H1 (cell line): Measurements from ENCODE around the gene GPR42. TPM values are rescaled to one million over a fixed set of nuclear protein-coding genes. Genes with fewer than 3 reads are reported as not detected.

Experiments
- CTCF ChIA-PET: fragments of 300-600 bp; sonication (Branson Sonifier 250); formaldehyde crosslinking; loops from one replicate; lab custom pipeline; 2021; ENCODE audit not compliant: partially characterized antibody; lab: Charles Lee
- POLR2A ChIA-PET: fragments of 300-600 bp; sonication (Branson Sonifier 250); formaldehyde crosslinking; loops from one replicate; lab custom pipeline; 2021; ENCODE audit warnings: inconsistent platforms; ENCODE audit not compliant: partially characterized antibody; lab: Charles Lee
- DNase-seq, 2 experiments: peaks; one replicate each; pipeline versions ENCODE4 v3.0.0 to v3.0.0-alpha.2; 2010 to 2022; ENCODE audit warnings: low spot score in 2 of 2, low read depth in 1 of 2, mixed read lengths in 1 of 2
- FAIRE-seq: peaks from 2 replicates; lab custom pipeline; 2011; peaks lifted over from hg19 to GRCh38; lab: Jason Lieb, UNC
- H2AFZ ChIP-seq: 2 replicates; pipeline ENCODE4 v1.8.1; 2012; ENCODE audit warnings: low read length, inconsistent platforms
- H2AK5ac ChIP-seq: 2 replicates; pipeline ENCODE4 v1.6.1; 2013; ENCODE audit warnings: low read depth, low read length
- H2BK120ac ChIP-seq: replicated peaks from 2 replicates; pipeline ENCODE3; 2013; ENCODE audit warnings: low read depth, low read length, inconsistent platforms
- H2BK12ac ChIP-seq: 2 replicates; pipeline ENCODE4 v1.6.1; 2013; ENCODE audit warnings: low read depth, low read length
- H2BK15ac ChIP-seq: 2 replicates; pipeline ENCODE4 v1.6.1; 2013; ENCODE audit warnings: low read length
- H2BK20ac ChIP-seq: 2 replicates; pipeline ENCODE4 v1.6.1; 2013; ENCODE audit warnings: low read length
- H2BK5ac ChIP-seq: 2 replicates; pipeline ENCODE4 v1.6.1; 2013; ENCODE audit warnings: low read depth, low read length
- H3K14ac ChIP-seq: 2 replicates; pipeline ENCODE4 v1.6.1; 2013; ENCODE audit warnings: inconsistent platforms; ENCODE audit not compliant: insufficient read length
- H3K18ac ChIP-seq: 2 replicates; pipeline ENCODE4 v1.6.1; 2013; ENCODE audit warnings: low read length; ENCODE audit errors: extremely low read depth
- H3K23ac ChIP-seq: 2 replicates; pipeline ENCODE4 v1.6.1; 2013; ENCODE audit warnings: inconsistent platforms; ENCODE audit not compliant: insufficient read length
- H3K23me2 ChIP-seq: 2 replicates; pipeline ENCODE4 v1.6.1; 2013; ENCODE audit warnings: low read depth, low read length
- H3K27ac ChIP-seq: 2 replicates; pipeline ENCODE4 v1.6.1; 2011; ENCODE audit warnings: low read depth, low read length, inconsistent platforms
- H3K27me3 ChIP-seq, 4 experiments: replicated peaks in 1 of 4; 1 replicate in 1 of 4; 2 replicates in 3 of 4; pipeline versions ENCODE4 v1.6.1 to v1.8.1; 2011 to 2013; ENCODE audit warnings: low read length in 3 of 4, mild to moderate bottlenecking in 3 of 4, inconsistent platforms in 2 of 4, mixed read lengths in 2 of 4, moderate library complexity in 1 of 4; ENCODE audit not compliant: control insufficient read depth in 3 of 4, insufficient read depth in 3 of 4; ENCODE audit errors: extremely low read depth in 1 of 4
- H3K36me3 ChIP-seq, 4 experiments: 2 replicates each; pipeline versions ENCODE4 v1.6.1 to v1.8.1; 2011 to 2013; ENCODE audit warnings: mild to moderate bottlenecking in 4 of 4, low read length in 3 of 4, moderate library complexity in 2 of 4, control low read depth in 1 of 4, inconsistent platforms in 1 of 4; ENCODE audit not compliant: insufficient read depth in 4 of 4, control insufficient read depth in 2 of 4
- H3K4ac ChIP-seq: replicated peaks from 2 replicates; pipeline ENCODE3; 2013; ENCODE audit warnings: low read length, low read depth, mixed read lengths, inconsistent platforms; ENCODE audit not compliant: insufficient read length
- H3K4me1 ChIP-seq, 4 experiments: replicated peaks in 1 of 4; 1 replicate in 1 of 4; 2 replicates in 3 of 4; pipeline versions ENCODE4 v1.6.1 to v1.8.1; 2011 to 2013; ENCODE audit warnings: low read length in 3 of 4, inconsistent platforms in 2 of 4, mixed read lengths in 1 of 4; ENCODE audit not compliant: insufficient read depth in 4 of 4, control insufficient read depth in 3 of 4
- H3K4me2 ChIP-seq, 2 experiments: 2 replicates each; pipeline versions ENCODE4 v1.6.1 to v1.8.1; 2011 to 2013; ENCODE audit warnings: low read depth in 2 of 2, low read length in 2 of 2, control low read depth in 1 of 2, inconsistent platforms in 1 of 2, mild to moderate bottlenecking in 1 of 2; ENCODE audit not compliant: insufficient read depth in 1 of 2
- H3K4me3 ChIP-seq, 4 experiments: fragments of 200-600, 300-600 bp in 1 of 4; sonication (generic), shearing (Covaris generic), sonication (Bioruptor Twin) in 1 of 4; 2 replicates each; pipeline versions ENCODE4 v1.5.1 to v1.8.1; 2011 to 2016; ENCODE audit warnings: low read length in 4 of 4, low read depth in 3 of 4, control low read depth in 2 of 4, inconsistent platforms in 2 of 4, mild to moderate bottlenecking in 2 of 4, mixed read lengths in 1 of 4, moderate library complexity in 1 of 4; ENCODE audit not compliant: insufficient read depth in 2 of 4; ENCODE audit errors: extremely low read depth in 1 of 4
- H3K56ac ChIP-seq: replicated peaks from 2 replicates; pipeline ENCODE3; 2013; ENCODE audit warnings: low read depth, mild to moderate bottlenecking, mixed read lengths, low read length, inconsistent platforms; ENCODE audit not compliant: insufficient read length
- H3K79me1 ChIP-seq: 2 replicates; pipeline ENCODE4 v1.6.1; 2013; ENCODE audit warnings: low read depth, low read length, control low read depth
- H3K79me2 ChIP-seq, 2 experiments: 2 replicates each; pipeline versions ENCODE4 v1.6.1 to v1.8.1; 2012 to 2013; ENCODE audit warnings: low read length in 2 of 2, mild to moderate bottlenecking in 2 of 2, inconsistent platforms in 1 of 2; ENCODE audit not compliant: insufficient read depth in 2 of 2, control insufficient read depth in 1 of 2
- H3K9ac ChIP-seq, 4 experiments: replicated peaks in 1 of 4; 1 replicate in 1 of 4; 2 replicates in 3 of 4; pipeline versions ENCODE4 v1.6.1 to v1.8.1; 2011 to 2013; ENCODE audit warnings: low read depth in 3 of 4, low read length in 3 of 4, control low read depth in 2 of 4, mild to moderate bottlenecking in 2 of 4, moderate library complexity in 2 of 4, inconsistent platforms in 1 of 4; ENCODE audit errors: extremely low read depth in 1 of 4
- H3K9me3 ChIP-seq, 2 experiments: 2 replicates each; pipeline versions ENCODE4 v1.6.1 to v1.8.1; 2012 to 2013; ENCODE audit warnings: mild to moderate bottlenecking in 2 of 2, moderate library complexity in 2 of 2, control low read depth in 1 of 2, inconsistent platforms in 1 of 2, low read depth in 1 of 2, low read length in 1 of 2, mixed read lengths in 1 of 2; ENCODE audit not compliant: insufficient read depth in 2 of 2
- H4K20me1 ChIP-seq, 2 experiments: replicated peaks in 1 of 2; 2 replicates each; pipeline versions ENCODE3 to v1.8.1; 2011 to 2013; ENCODE audit warnings: inconsistent platforms in 2 of 2, low read length in 2 of 2, mild to moderate bottlenecking in 1 of 2; ENCODE audit not compliant: insufficient read depth in 2 of 2, control insufficient read depth in 1 of 2
- H4K5ac ChIP-seq: 2 replicates; pipeline ENCODE4 v1.6.1; 2013; ENCODE audit warnings: low read length, low read depth, mixed read lengths, inconsistent platforms; ENCODE audit not compliant: insufficient read length
- H4K8ac ChIP-seq: 2 replicates; pipeline ENCODE4 v1.8.0; 2013; ENCODE audit warnings: mild to moderate bottlenecking, moderate library complexity, low read length, inconsistent platforms; ENCODE audit not compliant: insufficient read depth; ENCODE audit errors: extremely low read depth
- H4K91ac ChIP-seq: replicated peaks from 2 replicates; pipeline ENCODE3; 2013; ENCODE audit warnings: low read length, mixed read lengths, inconsistent platforms; ENCODE audit not compliant: insufficient read length
- CBX5 ChIP-seq: fragments of 300-800, 300-1000 bp; sonication (generic); IDR thresholded peaks from 2 replicates; pipeline ENCODE4 v1.7.1; 2016; ENCODE audit warnings: antibody characterized with exemption, low read length, low read depth
- CBX8 ChIP-seq: fragments of 300-800, 300-1000 bp; sonication (generic); IDR thresholded peaks from 2 replicates; pipeline ENCODE4 v1.7.1; 2016; ENCODE audit warnings: low read depth, low read length, borderline replicate concordance
- EGR1 ChIP-seq: IDR thresholded peaks from 2 replicates; pipeline ENCODE4 v1.6.1; 2011; ENCODE audit warnings: low read depth, low read length, borderline replicate concordance
- GABPA ChIP-seq: IDR thresholded peaks from 2 replicates; pipeline ENCODE4 v1.6.1; 2011; ENCODE audit warnings: mild to moderate bottlenecking, low read length, moderate library complexity, borderline replicate concordance; ENCODE audit not compliant: insufficient read depth
- HDAC2 ChIP-seq, 2 experiments: fragments of 300-600 bp in 1 of 2; sonication (generic) in 1 of 2; IDR thresholded peaks; 2 replicates each; pipeline ENCODE4 v1.6.1; 2011 to 2012; ENCODE audit warnings: low read depth in 2 of 2, low read length in 2 of 2, mild to moderate bottlenecking in 2 of 2, moderate library complexity in 2 of 2, borderline replicate concordance in 1 of 2, inconsistent platforms in 1 of 2
- KDM4A ChIP-seq: IDR thresholded peaks from one replicate; pipeline ENCODE4 v1.7.1; 2012; ENCODE audit warnings: low read depth, mild to moderate bottlenecking, moderate library complexity, low read length, inconsistent platforms; ENCODE audit not compliant: severe bottlenecking
- PHF8 ChIP-seq: fragments of 200-600 bp; sonication (generic); conservative IDR thresholded peaks from 2 replicates; pipeline ENCODE4 v1.7.1; 2012; ENCODE audit warnings: low read depth, mild to moderate bottlenecking, inconsistent platforms, low read length, moderate library complexity
- RXRA ChIP-seq: IDR thresholded peaks from 2 replicates; pipeline ENCODE4 v1.6.1; 2011; ENCODE audit warnings: low read depth, mild to moderate bottlenecking, low read length, moderate library complexity; ENCODE audit not compliant: insufficient read depth
- SUZ12 ChIP-seq: fragments of 200-600 bp; sonication (generic); IDR thresholded peaks from 2 replicates; pipeline ENCODE4 v1.6.1; 2012; ENCODE audit warnings: mild to moderate bottlenecking, inconsistent platforms, low read length, moderate library complexity, mixed read lengths
- WGBS, 2 experiments: shearing (Covaris generic) in 1 of 2; methylation state at CpG; one replicate each; pipeline versions ENCODE4 v1.1.6 to v1.1.7; 2013 to 2015; ENCODE audit warnings: low lambda C conversion rate in 2 of 2, mixed read lengths in 2 of 2, inconsistent platforms in 1 of 2, low coverage in 1 of 2, missing lambda C conversion rate in 1 of 2; ENCODE audit not compliant: insufficient replicate concordance in 2 of 2, insufficient coverage in 1 of 2, insufficient read length in 1 of 2; ENCODE audit errors: extremely low coverage in 1 of 2, missing lambda C conversion rate in 1 of 2; 5-methylcytosine and 5-hydroxymethylcytosine counted together
- polyA plus RNA-seq, 7 experiments: library from polyadenylated mRNA; depleted of rRNA in 3 of 7; stranded (reverse) in 5 of 7; unstranded in 2 of 7; fragments of >200 nt in 5 of 7; fragments of 200-250 nt in 2 of 7; gene quantifications; 1 replicate in 5 of 7; 2 replicates in 1 of 7; 4 replicates in 1 of 7; pipeline versions ENCODE4 v1.2.1 to v1.2.3, GENCODE V29; 2011 to 2013; ENCODE audit warnings: missing spikeins in 2 of 7, mixed read lengths in 2 of 7
- total RNA-seq: library from RNA; stranded (reverse); fragmentation: NEBNext Ultra II Directional; extraction: Animal tissue kit (Norgen Biotek cat#: 25700); gene quantifications from 2 replicates; pipeline ENCODE4 v1.2.1, GENCODE V29; 2021
- TF ChIP-seq, protein P1 (sequence below): IDR thresholded peaks from 2 replicates; pipeline ENCODE4 v1.6.1; 2012; ENCODE audit warnings: inconsistent platforms

Gene GPR42
- total and polyA plus RNA-seq, 2 of the 8 experiments (the other 6 are each of a cell fraction or from before 2014, with no cell fraction given), result not detected

DNA sequence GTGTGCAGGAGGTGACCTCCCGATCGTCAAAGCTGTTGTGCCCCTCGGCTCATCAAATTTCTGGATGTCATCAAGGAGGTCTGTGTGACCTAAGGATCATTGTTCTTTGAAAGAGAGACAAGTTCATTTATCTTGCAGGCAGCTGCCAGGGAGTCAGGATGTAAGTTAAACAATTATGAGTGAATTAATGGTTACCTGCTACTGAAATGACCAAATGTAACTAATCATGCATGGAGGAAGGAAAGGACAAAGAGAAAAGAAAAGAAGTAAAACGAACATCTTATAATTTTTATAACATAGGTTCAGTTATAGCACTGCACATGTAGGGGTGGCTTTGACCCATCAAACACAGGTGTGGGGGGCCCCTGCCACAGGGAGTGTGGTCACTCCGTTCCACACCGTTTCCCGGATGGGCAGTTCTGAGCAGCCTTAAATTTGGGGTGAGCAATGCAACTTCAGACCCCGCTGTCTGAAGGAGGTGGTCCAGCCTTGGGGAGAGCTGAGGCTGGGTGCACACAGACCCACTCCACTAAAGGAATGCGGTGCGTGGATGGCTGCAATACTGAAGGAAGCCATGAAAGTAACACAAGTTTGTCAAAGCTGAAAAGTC is 36.6 kb upstream of the GPR42 start:
- no peak for DNase-seq
- H3K23ac ChIP-seq, result no peak overlapping the region
- TF ChIP-seq HDAC2 (IDR thresholded peaks at IDR 0.05; ENCODE audit: borderline replicate concordance in 1 of 2, low read depth in 2 of 2, low read length in 2 of 2) (no peak), KDM4A (no peak), SUZ12 (no peak), CBX8 (no peak), EGR1 (no peak), GABPA (no peak), PHF8 (no peak), CBX5 (no peak), RXRA (no peak)
- TF ChIP-seq, protein P1, sequence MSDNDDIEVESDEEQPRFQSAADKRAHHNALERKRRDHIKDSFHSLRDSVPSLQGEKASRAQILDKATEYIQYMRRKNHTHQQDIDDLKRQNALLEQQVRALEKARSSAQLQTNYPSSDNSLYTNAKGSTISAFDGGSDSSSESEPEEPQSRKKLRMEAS, result no peak

More for the DNA sequence above, 36.6 kb upstream of the GPR42 start:
- H2AK5ac ChIP-seq, result no peak overlapping the region
- 94% methylated on average over 10 of the region's 10 CpGs; no CpG with 5 or more reads in 1 of the 2 experiments for WGBS, 2 experiments
- ChIA-PET POLR2A (interaction anchor here (0.7 to 2.0 kb wide), 3 partner anchors 10 to 23 kb away, joined by 3 to 4 read pairs (median 4); no protein-coding TSS in a partner anchor), CTCF (interaction anchor here (1.4 to 2.1 kb wide), 2 partner anchors 12 to 134 kb away, joined by 3 to 5 read pairs; no protein-coding TSS in a partner anchor)
- no peak overlapping the region for H3K4me3 ChIP-seq
- no peak overlapping the region for H2BK5ac ChIP-seq
- H3K56ac ChIP-seq, result no peak overlapping the region
- H3K9ac ChIP-seq, result no peak overlapping the region
- no peaks in the 10 kb centered on the region for H3K27me3 ChIP-seq
- H4K5ac ChIP-seq, result no peak overlapping the region
- no peak overlapping the region for H3K27ac ChIP-seq
- no peak for FAIRE-seq
- H3K23me2 ChIP-seq, result no peaks in the 10 kb centered on the region
- H4K8ac ChIP-seq, result no peak overlapping the region; the same call in 1 of the 2 replicates
- no peak overlapping the region for H3K4ac ChIP-seq
- H3K36me3 ChIP-seq, result no peaks in the 10 kb centered on the region
- H4K91ac ChIP-seq, result no peak overlapping the region
- no peak overlapping the region for H3K4me2 ChIP-seq
- no peak overlapping the region for H2BK120ac ChIP-seq
- H2BK12ac ChIP-seq, result no peak overlapping the region
- H3K79me2 ChIP-seq, result no peaks in the 10 kb centered on the region
- no peaks in the 10 kb centered on the region for H3K4me1 ChIP-seq
- no peak overlapping the region for H3K18ac ChIP-seq
- H3K9me3 ChIP-seq, result no peaks in the 10 kb centered on the region
- H2BK15ac ChIP-seq, result 0 out of 2 replicates have a peak overlapping the region, but pooled peaks have one; percentile 29
- no peak overlapping the region for H2AFZ ChIP-seq
- no peaks in the 10 kb centered on the region for H3K79me1 ChIP-seq
- no peaks in the 10 kb centered on the region for H4K20me1 ChIP-seq
- H3K14ac ChIP-seq, result no peak overlapping the region
- no peak overlapping the region for H2BK20ac ChIP-seq
